ENCODE data around the gene SAXO1. TPM values are rescaled to one million over a fixed set of nuclear protein-coding genes. Genes with fewer than 3 reads are reported as not detected.

SAXO1 gene
- total and polyA plus RNA-seq, 2 experiments from 2014 or later, result 0.02 TPM; not detected in 1

- H3K4me1 Mint-ChIP-seq, result peaks cover 10% of the 10 kb centered on the region; the same call in 2 of the 3 replicates
- no peaks in the 10 kb centered on the region for H3K27me3 Mint-ChIP-seq (ENCODE audit: insufficient read depth, low read depth, poor library complexity)
- no peaks in the 10 kb centered on the region for H3K36me3 Mint-ChIP-seq (ENCODE audit: low read depth)
- Histone ChIP-seq H3K36me3 (ENCODE audit: insufficient read depth) (no peaks in the 10 kb centered on the region), H2AFZ (no peak overlapping the region), H3K4me3 (no peak overlapping the region), H3K9me2 (ENCODE audit: insufficient read depth) (peaks cover 5% of the 10 kb centered on the region; the same call in 1 of the 2 replicates), H3F3A (replicated peaks; ENCODE audit: low read depth) (no peaks in the 10 kb centered on the region), H3K4me2 (no peak overlapping the region), H3K27ac (ENCODE audit: low read depth) (no peak overlapping the region), H4K20me1 (replicated peaks; ENCODE audit: insufficient read depth) (no peaks in the 10 kb centered on the region), H3K4me1 (ENCODE audit: insufficient read depth) (no peaks in the 10 kb centered on the region), H3K27me3 (ENCODE audit: insufficient read depth) (no peaks in the 10 kb centered on the region), H3K79me2 (replicated peaks; ENCODE audit: insufficient read depth) (no peaks in the 10 kb centered on the region)
- H3K27ac Mint-ChIP-seq, result no peak overlapping the region
- peaks cover 9% of the 10 kb centered on the region; the same call in 2 of the 3 replicates for H3K9me3 Mint-ChIP-seq
- TF ChIP-seq EZH2phosphoT487 (IDR thresholded peaks at IDR 0.05; ENCODE audit: unreplicated experiment) (no peak), ZNF331 (CRISPR knock-in tag; IDR thresholded peaks at IDR 0.05; ENCODE audit: low read depth) (no peak), POLR2AphosphoS5 (IDR thresholded peaks at IDR 0.05; ENCODE audit: low read depth) (no peak), CTCF (conservative IDR thresholded peaks at IDR 0.05; ENCODE audit: low read depth in 2 of 2) (no peak), JUNB (IDR thresholded peaks at IDR 0.05; ENCODE audit: unreplicated experiment) (no peak), REST (IDR thresholded peaks at IDR 0.05; ENCODE audit: unreplicated experiment) (no peak)
- no peak overlapping the region for H3K4me3 Mint-ChIP-seq
- DNase-seq (ENCODE audit: low spot score), result no peak
- no peak for ATAC-seq
These were observed 127.8 kb downstream of the SAXO1 start for GRCh38 chr9:18905028-18905882.

- Mint-ChIP-seq H3K27ac (no peak overlapping the region), H3K27me3 (ENCODE audit: insufficient read depth, low read depth, poor library complexity) (no peaks in the 10 kb centered on the region), H3K9me3 (peaks cover 9% of the 10 kb centered on the region; the same call in 2 of the 3 replicates), H3K4me3 (no peak overlapping the region), H3K4me1 (peaks cover 6% of the 10 kb centered on the region; the same call in 1 of the 3 replicates), H3K36me3 (ENCODE audit: low read depth) (no peaks in the 10 kb centered on the region)
- no peaks in the 10 kb centered on the region for H3K36me3 ChIP-seq (ENCODE audit: insufficient read depth)
- H3K4me3 ChIP-seq, result no peak overlapping the region
- no peaks in the 10 kb centered on the region for H3K27me3 ChIP-seq (ENCODE audit: insufficient read depth)
- no peak overlapping the region for H3K27ac ChIP-seq (ENCODE audit: low read depth)
- no peaks in the 10 kb centered on the region for H3K79me2 ChIP-seq (replicated peaks; ENCODE audit: insufficient read depth)
- no peak for DNase-seq (ENCODE audit: low spot score)
- no peak overlapping the region for H3K4me2 ChIP-seq
- ATAC-seq, result no peak
- H3K4me1 ChIP-seq (ENCODE audit: insufficient read depth), result no peaks in the 10 kb centered on the region
- peaks cover 5% of the 10 kb centered on the region; the same call in 1 of the 2 replicates for H3K9me2 ChIP-seq (ENCODE audit: insufficient read depth)
- no peak overlapping the region for H2AFZ ChIP-seq
- H4K20me1 ChIP-seq (replicated peaks; ENCODE audit: insufficient read depth), result no peaks in the 10 kb centered on the region
- no peaks in the 10 kb centered on the region for H3F3A ChIP-seq (replicated peaks; ENCODE audit: low read depth)
- TF ChIP-seq ETS1 (IDR thresholded peaks at IDR 0.05), result no peak
- no peak for TF ChIP-seq ZNF114 (CRISPR knock-in tag; IDR thresholded peaks at IDR 0.05)
These were observed 129.6 kb downstream of the SAXO1 start for GRCh38 chr9:18903450-18903849.

Measured in GM23338 (cell line).